Effector memory CD4-positive, alpha-beta T cell (primary cell): ENCODE results near the gene SLC5A9.

ENCODE experiments used
- DNase-seq, 3 donors: peaks; one replicate each; pipeline ENCODE4 v3.0.0-alpha.2; 2020
- H3K27ac ChIP-seq: 2 replicates; pipeline ENCODE4 v1.7.0; 2013; ENCODE audit warnings: mild to moderate bottlenecking, low read length, moderate library complexity; ENCODE audit not compliant: insufficient read depth, poor library complexity, severe bottlenecking
- H3K27me3 ChIP-seq: replicated peaks from 2 replicates; pipeline ENCODE4 v1.7.0; 2013; ENCODE audit warnings: mild to moderate bottlenecking, low read length; ENCODE audit not compliant: insufficient read depth, control insufficient read depth, poor library complexity, severe bottlenecking
- H3K36me3 ChIP-seq: 2 replicates; pipeline ENCODE4 v1.7.0; 2013; ENCODE audit warnings: mild to moderate bottlenecking, low read length, moderate library complexity; ENCODE audit not compliant: control insufficient read depth, insufficient read depth
- H3K4me1 ChIP-seq: 2 replicates; pipeline ENCODE4 v1.7.0; 2013; ENCODE audit warnings: low read length, mild to moderate bottlenecking; ENCODE audit not compliant: control insufficient read depth, insufficient read depth, poor library complexity, severe bottlenecking
- H3K4me3 ChIP-seq: 2 replicates; pipeline ENCODE4 v1.7.0; 2013; ENCODE audit warnings: low read length, low read depth, mild to moderate bottlenecking; ENCODE audit not compliant: insufficient read depth, poor library complexity, severe bottlenecking
- H3K9me3 ChIP-seq: 2 replicates; pipeline ENCODE4 v1.7.0; 2013; ENCODE audit warnings: mild to moderate bottlenecking, low read length, moderate library complexity; ENCODE audit not compliant: control insufficient read depth

The SLC5A9 gene

GRCh38 chr1:48235652-48236051, 13.1 kb downstream of the SLC5A9 start:
- Histone ChIP-seq H3K27me3 (no peaks in the 10 kb centered on the region), H3K4me3 (no peak overlapping the region), H3K27ac (no peak overlapping the region), H3K9me3 (no peaks in the 10 kb centered on the region), H3K4me1 (no peaks in the 10 kb centered on the region), H3K36me3 (no peaks in the 10 kb centered on the region)
- DNase-seq = no peak

- no peak overlapping the region for H3K4me3 ChIP-seq
- H3K27me3 ChIP-seq = no peaks in the 10 kb centered on the region
- no peak overlapping the region for H3K27ac ChIP-seq
- DNase-seq = no peak
- no peaks in the 10 kb centered on the region for H3K9me3 ChIP-seq
- H3K4me1 ChIP-seq = no peaks in the 10 kb centered on the region
- H3K36me3 ChIP-seq = no peaks in the 10 kb centered on the region
These were observed 14.4 kb downstream of the SLC5A9 start for GRCh38 chr1:48236716-48237470.

GRCh38 chr1:48242141-48242736, 19.7 kb downstream of the SLC5A9 start:
- DNase-seq = no peak
- H3K4me1 ChIP-seq = no peaks in the 10 kb centered on the region
- H3K36me3 ChIP-seq = no peaks in the 10 kb centered on the region
- H3K4me3 ChIP-seq = no peak overlapping the region
- H3K9me3 ChIP-seq = no peaks in the 10 kb centered on the region
- no peak overlapping the region for H3K27ac ChIP-seq
- H3K27me3 ChIP-seq = no peaks in the 10 kb centered on the region

GRCh38 chr1:48245106-48245505, 22.6 kb downstream of the SLC5A9 start:
- Histone ChIP-seq H3K4me3 (no peak overlapping the region), H3K4me1 (no peaks in the 10 kb centered on the region)
- no peak for DNase-seq

GRCh38 chr1:48246727-48247126, 24.2 kb downstream of the SLC5A9 start:
- Histone ChIP-seq H3K4me3 (no peak overlapping the region), H3K27ac (no peak overlapping the region)
- DNase-seq = no peak

More at GRCh38 chr1:48245106-48245505, 22.6 kb downstream of the SLC5A9 start:
- Histone ChIP-seq H3K9me3 (no peaks in the 10 kb centered on the region), H3K36me3 (no peaks in the 10 kb centered on the region), H3K27me3 (no peaks in the 10 kb centered on the region), H3K27ac (no peak overlapping the region)

GRCh38 chr1:48248356-48248755, 25.8 kb downstream of the SLC5A9 start:
- Histone ChIP-seq H3K27ac (no peak overlapping the region), H3K36me3 (no peaks in the 10 kb centered on the region), H3K27me3 (no peaks in the 10 kb centered on the region), H3K4me3 (no peak overlapping the region), H3K9me3 (no peaks in the 10 kb centered on the region), H3K4me1 (no peaks in the 10 kb centered on the region)
- DNase-seq = no peak

More at GRCh38 chr1:48246727-48247126, 24.2 kb downstream of the SLC5A9 start:
- H3K4me1 ChIP-seq = no peaks in the 10 kb centered on the region
- H3K9me3 ChIP-seq = no peaks in the 10 kb centered on the region
- no peaks in the 10 kb centered on the region for H3K36me3 ChIP-seq
- H3K27me3 ChIP-seq = no peaks in the 10 kb centered on the region

- no peaks in the 10 kb centered on the region for H3K4me1 ChIP-seq
- no peaks in the 10 kb centered on the region for H3K27me3 ChIP-seq
- no peaks in the 10 kb centered on the region for H3K9me3 ChIP-seq
- H3K27ac ChIP-seq = no peak overlapping the region
- H3K4me3 ChIP-seq = no peak overlapping the region
- H3K36me3 ChIP-seq = no peaks in the 10 kb centered on the region
- DNase-seq = no peak
These were observed 27.4 kb downstream of the SLC5A9 start for GRCh38 chr1:48249868-48250267.

GRCh38 chr1:48250572-48250971, 28.1 kb downstream of the SLC5A9 start:
- H3K9me3 ChIP-seq = no peaks in the 10 kb centered on the region
- H3K27me3 ChIP-seq = no peaks in the 10 kb centered on the region
- H3K27ac ChIP-seq = no peak overlapping the region
- H3K4me3 ChIP-seq = no peak overlapping the region
- no peak for DNase-seq
- H3K4me1 ChIP-seq = no peaks in the 10 kb centered on the region
- no peaks in the 10 kb centered on the region for H3K36me3 ChIP-seq

- Histone ChIP-seq H3K9me3 (no peaks in the 10 kb centered on the region), H3K36me3 (no peaks in the 10 kb centered on the region), H3K4me1 (no peaks in the 10 kb centered on the region), H3K4me3 (no peak overlapping the region), H3K27me3 (no peaks in the 10 kb centered on the region), H3K27ac (no peak overlapping the region)
- no peak for DNase-seq
These were observed 28.8 kb downstream of the SLC5A9 start for GRCh38 chr1:48251323-48251722.

- H3K4me3 ChIP-seq = no peak overlapping the region
- no peaks in the 10 kb centered on the region for H3K9me3 ChIP-seq
- no peak overlapping the region for H3K27ac ChIP-seq
- no peaks in the 10 kb centered on the region for H3K27me3 ChIP-seq
- H3K4me1 ChIP-seq = no peaks in the 10 kb centered on the region
- no peaks in the 10 kb centered on the region for H3K36me3 ChIP-seq
- DNase-seq = no peak
These were observed 29.3 kb downstream of the SLC5A9 start for GRCh38 chr1:48251821-48252220.
